SK-N-SH treated with all-trans-retinoic acid at 6 μM for 48 hours (cell line): Measurements from ENCODE around the gene LAIR1.

Experiments
- ARNTL ChIP-seq: fragments of 450-650 bp; formaldehyde crosslinking; IDR thresholded peaks from 2 replicates; pipeline ENCODE4 v1.5.0; 2020; ENCODE audit warnings: low read depth, mild to moderate bottlenecking, moderate library complexity, borderline replicate concordance
- BACH2 ChIP-seq: fragments of 250-450 bp; sonication (Bioruptor Pico); IDR thresholded peaks from 2 replicates; pipeline ENCODE4 v1.9.0; 2021; ENCODE audit warnings: mild to moderate bottlenecking, borderline replicate concordance
- CREB5 ChIP-seq: fragments of 250-450 bp; sonication (Bioruptor Pico); IDR thresholded peaks from 2 replicates; pipeline ENCODE4 v1.5.1; 2020; ENCODE audit warnings: low read depth, mild to moderate bottlenecking, moderate library complexity
- ESRRG ChIP-seq: fragments of 250-450 bp; sonication (Bioruptor Pico); IDR thresholded peaks from 2 replicates; pipeline ENCODE4 v1.6.1; 2021; ENCODE audit warnings: mild to moderate bottlenecking
- PATZ1 ChIP-seq: fragments of 250-450 bp; sonication (Bioruptor Pico); IDR thresholded peaks from 2 replicates; pipeline ENCODE4 v1.8.0; 2020; ENCODE audit warnings: mild to moderate bottlenecking, moderate library complexity, borderline replicate concordance
- RARB ChIP-seq: fragments of 250-450 bp; sonication (Bioruptor Pico); IDR thresholded peaks from 2 replicates; pipeline ENCODE4 v1.8.0; 2021; ENCODE audit warnings: mild to moderate bottlenecking, moderate library complexity
- SNAI2 ChIP-seq: fragments of 250-450 bp; sonication (Bioruptor Pico); IDR thresholded peaks from 2 replicates; pipeline ENCODE4 v1.5.0; 2020; ENCODE audit warnings: mild to moderate bottlenecking, moderate library complexity
- ZC3H10 ChIP-seq: fragments of 250-450 bp; sonication (Bioruptor Pico); IDR thresholded peaks from 2 replicates; pipeline ENCODE4 v1.5.1; 2021; ENCODE audit warnings: mild to moderate bottlenecking, moderate library complexity
- ZFP3 ChIP-seq: fragments of 250-450 bp; sonication (Bioruptor Pico); IDR thresholded peaks from 2 replicates; pipeline ENCODE4 v1.5.0; 2020; ENCODE audit warnings: mild to moderate bottlenecking, moderate library complexity
- ZFP30 ChIP-seq: fragments of 450-650 bp; formaldehyde crosslinking; IDR thresholded peaks from 2 replicates; pipeline ENCODE4 v1.5.0; 2022; ENCODE audit warnings: mild to moderate bottlenecking, moderate library complexity
- ZNF565 ChIP-seq: fragments of 450-650 bp; formaldehyde crosslinking; conservative IDR thresholded peaks from 2 replicates; pipeline ENCODE4 v1.5.0; 2020; ENCODE audit warnings: low read depth, mild to moderate bottlenecking, moderate library complexity
- ZNF70 ChIP-seq: fragments of 450-650 bp; formaldehyde crosslinking; IDR thresholded peaks from 2 replicates; pipeline ENCODE4 v1.5.0; 2020; ENCODE audit warnings: mild to moderate bottlenecking, moderate library complexity

DNA sequence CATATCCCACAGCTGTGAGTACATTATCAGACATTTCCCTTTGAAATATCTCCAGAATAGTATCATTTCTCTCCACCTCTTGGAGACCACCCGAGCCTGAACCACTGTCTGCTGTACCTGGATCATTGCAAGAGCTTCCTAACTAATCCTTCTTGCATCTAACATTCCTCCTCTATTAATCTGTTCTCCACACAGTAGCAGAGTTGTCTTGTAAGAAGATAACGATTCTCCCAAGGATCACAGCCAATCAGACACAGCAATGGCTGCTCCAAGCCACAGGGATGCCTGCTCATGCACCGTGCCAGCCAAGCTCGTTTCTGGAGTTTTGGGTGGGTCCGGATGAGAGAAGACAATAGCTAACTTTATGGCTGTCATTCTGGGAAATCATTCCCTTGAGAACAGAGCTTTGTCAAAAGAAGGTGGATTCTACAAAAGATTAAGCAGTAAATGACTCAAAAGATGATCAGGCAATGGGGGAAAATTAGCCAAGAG is 14.5 kb upstream of the LAIR1 start:
- TF ChIP-seq RARB (CRISPR knock-in tag) (no peak), ZC3H10 (CRISPR knock-in tag) (no peak), ZNF70 (CRISPR knock-in tag) (no peak), SNAI2 (no peak), ZFP3 (no peak), CREB5 (CRISPR knock-in tag) (no peak), BACH2 (no peak), ZNF565 (no peak), ZFP30 (CRISPR knock-in tag) (no peak), PATZ1 (CRISPR knock-in tag) (no peak), ESRRG (CRISPR knock-in tag) (no peak), ARNTL (CRISPR knock-in tag) (no peak)
